ENCODE data around the gene CNTN4.

GRCh38 chr3:2653706-2654105 lies 555.0 kb downstream of the CNTN4 start:
- TF ChIP-seq CTCF (IDR thresholded peaks at IDR 0.05) (no peak), CBFB (CRISPR knock-in tag; IDR thresholded peaks at IDR 0.05; ENCODE audit: low read depth) (no peak), JUN (CRISPR knock-in tag; IDR thresholded peaks at IDR 0.05) (no peak), ATF6 (CRISPR knock-in tag; IDR thresholded peaks at IDR 0.05) (no peak), GABPB1 (CRISPR knock-in tag; IDR thresholded peaks at IDR 0.05) (no peak), MLX (CRISPR knock-in tag; IDR thresholded peaks at IDR 0.05) (no peak)
